ENCODE measurements around the gene HOXD10.

The HOXD10 gene

DNA sequence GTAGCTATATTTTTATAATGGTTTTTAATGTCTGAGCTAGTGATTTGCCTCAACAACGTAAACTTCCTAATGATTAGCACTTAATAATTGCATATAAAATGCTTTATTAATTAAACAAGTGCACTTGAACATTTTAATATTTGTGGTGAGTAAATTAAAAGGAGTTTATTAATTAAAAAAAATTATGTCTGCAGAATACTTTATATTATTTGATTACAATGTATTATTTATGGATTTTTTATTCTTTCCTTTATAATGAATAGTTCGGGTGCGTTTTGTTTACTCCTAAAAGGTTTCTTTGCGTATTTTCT is 15.2 kb downstream of the HOXD10 start:
- peak overlapping the region; percentile 71 for H3K4me3 ChIP-seq (ENCODE audit: control insufficient read depth, low read depth, low read length)
- TF ChIP-seq, protein P1, sequence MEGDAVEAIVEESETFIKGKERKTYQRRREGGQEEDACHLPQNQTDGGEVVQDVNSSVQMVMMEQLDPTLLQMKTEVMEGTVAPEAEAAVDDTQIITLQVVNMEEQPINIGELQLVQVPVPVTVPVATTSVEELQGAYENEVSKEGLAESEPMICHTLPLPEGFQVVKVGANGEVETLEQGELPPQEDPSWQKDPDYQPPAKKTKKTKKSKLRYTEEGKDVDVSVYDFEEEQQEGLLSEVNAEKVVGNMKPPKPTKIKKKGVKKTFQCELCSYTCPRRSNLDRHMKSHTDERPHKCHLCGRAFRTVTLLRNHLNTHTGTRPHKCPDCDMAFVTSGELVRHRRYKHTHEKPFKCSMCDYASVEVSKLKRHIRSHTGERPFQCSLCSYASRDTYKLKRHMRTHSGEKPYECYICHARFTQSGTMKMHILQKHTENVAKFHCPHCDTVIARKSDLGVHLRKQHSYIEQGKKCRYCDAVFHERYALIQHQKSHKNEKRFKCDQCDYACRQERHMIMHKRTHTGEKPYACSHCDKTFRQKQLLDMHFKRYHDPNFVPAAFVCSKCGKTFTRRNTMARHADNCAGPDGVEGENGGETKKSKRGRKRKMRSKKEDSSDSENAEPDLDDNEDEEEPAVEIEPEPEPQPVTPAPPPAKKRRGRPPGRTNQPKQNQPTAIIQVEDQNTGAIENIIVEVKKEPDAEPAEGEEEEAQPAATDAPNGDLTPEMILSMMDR (conservative IDR thresholded peaks at IDR 0.05; ENCODE audit: control insufficient read depth, insufficient read depth, low read depth, low read length) = no peak
- DNase-seq (ENCODE audit: low read depth) = no peak

DNA sequence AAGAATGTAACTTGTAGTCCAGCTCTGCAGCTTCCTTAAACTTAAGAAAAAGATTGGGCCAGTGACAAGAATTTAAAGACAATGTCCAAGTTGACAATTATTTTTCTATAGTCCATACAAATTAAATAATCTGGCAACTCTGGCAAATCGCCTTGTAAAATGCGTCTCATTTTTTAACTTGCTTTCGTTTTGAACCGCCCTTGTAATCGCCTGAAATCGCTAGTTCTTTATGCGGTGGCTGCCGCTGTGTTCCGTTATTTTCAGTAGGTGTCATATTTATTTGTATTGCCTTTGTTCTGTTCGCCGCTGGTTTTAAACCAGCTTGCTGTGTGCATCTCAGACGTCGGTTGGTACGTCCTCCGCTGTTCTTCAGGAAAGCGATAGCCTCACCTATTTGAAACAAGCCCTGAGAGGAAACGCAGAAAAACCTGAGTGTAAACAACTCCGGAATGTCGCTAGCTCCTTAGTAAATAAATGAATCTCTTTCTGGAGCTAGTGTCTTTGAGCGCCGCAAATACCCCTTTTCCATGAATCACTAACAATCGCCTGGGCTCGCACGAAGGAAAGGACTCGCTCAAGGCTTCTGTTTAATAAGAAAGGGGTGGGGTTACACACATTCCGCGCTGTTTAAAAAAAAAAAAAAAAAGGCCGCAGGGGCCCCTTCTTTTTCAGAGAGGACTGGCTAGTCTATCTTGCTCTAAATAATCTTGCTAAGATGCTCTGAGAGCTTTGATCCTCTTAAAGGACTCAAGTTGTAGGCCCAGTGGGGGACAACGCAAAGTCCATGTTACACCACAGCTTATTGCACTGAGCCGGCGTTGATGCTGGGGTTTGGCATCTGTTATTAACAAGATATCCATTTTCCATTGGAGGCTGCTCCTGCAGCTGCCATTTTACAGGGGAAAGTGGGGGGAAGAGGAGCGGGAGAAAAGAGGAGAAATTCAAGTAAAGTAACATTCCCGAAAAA is 15.9 kb downstream of the HOXD10 start:
- TF ChIP-seq, protein P1 (conservative IDR thresholded peaks at IDR 0.05; ENCODE audit: control insufficient read depth, insufficient read depth, low read depth, low read length) = no peak
- peak; percentile 66 for DNase-seq (ENCODE audit: low read depth)
- peak overlapping the region; percentile 71 for H3K4me3 ChIP-seq (ENCODE audit: control insufficient read depth, low read depth, low read length)

DNA sequence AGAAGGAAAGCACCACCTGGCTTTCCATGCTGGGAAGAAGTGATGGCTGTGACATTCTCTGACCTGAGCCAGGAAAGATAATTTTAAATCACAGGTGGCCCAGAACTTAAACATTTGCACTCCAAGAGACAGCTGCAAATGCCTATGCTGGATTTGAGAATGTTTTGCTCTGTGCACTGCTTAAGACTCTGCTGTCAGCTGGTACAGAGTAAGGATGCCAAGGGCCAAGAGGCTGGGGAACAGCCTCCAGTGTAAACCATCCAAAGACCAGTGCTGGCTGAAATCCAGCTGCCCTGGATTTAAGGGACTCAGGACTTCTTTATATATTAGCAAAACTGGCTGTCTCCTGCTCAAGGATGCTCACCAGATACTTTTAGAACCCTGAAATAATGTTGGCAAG is 16.8 kb downstream of the HOXD10 start:
- TF ChIP-seq, protein P1 (conservative IDR thresholded peaks at IDR 0.05; ENCODE audit: control insufficient read depth, insufficient read depth, low read depth, low read length) = no peak
- H3K4me3 ChIP-seq (ENCODE audit: control insufficient read depth, low read depth, low read length) = no peak overlapping the region
- no peak for DNase-seq (ENCODE audit: low read depth)

DNA sequence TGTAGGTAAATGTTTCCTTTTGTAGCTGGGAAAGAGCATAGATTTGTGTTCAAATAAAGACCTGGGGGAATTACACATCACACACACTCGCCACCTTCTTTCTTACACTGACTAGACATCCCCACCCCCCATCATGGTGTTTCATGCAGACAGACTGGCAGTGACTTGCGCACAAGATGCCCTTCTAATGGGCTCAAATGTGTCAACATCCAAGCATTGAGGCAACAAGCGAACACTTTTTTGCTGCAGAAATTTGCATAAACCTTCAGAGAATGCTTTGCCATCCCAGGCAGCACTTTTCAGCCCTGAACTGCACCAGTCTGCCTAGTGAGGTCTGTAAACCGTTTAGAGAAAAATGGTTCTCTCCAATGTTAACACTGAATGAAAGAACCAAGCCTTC is 17.5 kb downstream of the HOXD10 start:
- TF ChIP-seq, protein P1 (conservative IDR thresholded peaks at IDR 0.05; ENCODE audit: control insufficient read depth, insufficient read depth, low read depth, low read length) = no peak
- no peak for DNase-seq (ENCODE audit: low read depth)
- no peak overlapping the region for H3K4me3 ChIP-seq (ENCODE audit: control insufficient read depth, low read depth, low read length)

DNA sequence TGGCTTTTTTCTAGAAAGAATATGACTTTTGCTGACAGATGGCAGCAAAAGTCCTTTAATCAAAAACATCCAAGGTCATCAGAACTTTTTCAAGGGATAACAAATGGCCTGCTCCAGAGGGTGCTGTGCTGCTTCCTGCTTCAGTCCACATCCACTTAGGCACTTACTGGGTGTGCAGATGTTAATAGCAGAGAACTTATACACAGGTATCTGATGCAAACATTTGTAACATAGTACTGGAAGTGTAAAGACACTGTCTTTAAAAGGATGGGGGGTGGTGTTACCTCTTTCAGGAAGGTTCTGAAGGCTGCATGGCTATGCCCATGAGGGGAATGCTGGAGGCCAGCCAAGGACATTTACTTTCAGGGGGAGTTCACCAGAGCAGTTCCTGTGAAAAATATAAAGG is 18.5 kb downstream of the HOXD10 start:
- peak; percentile 64 for DNase-seq (ENCODE audit: low read depth)
- H3K4me3 ChIP-seq (ENCODE audit: control insufficient read depth, low read depth, low read length) = no peak overlapping the region
- TF ChIP-seq, protein P1 (conservative IDR thresholded peaks at IDR 0.05; ENCODE audit: control insufficient read depth, insufficient read depth, low read depth, low read length) = peak; percentile 1

DNA sequence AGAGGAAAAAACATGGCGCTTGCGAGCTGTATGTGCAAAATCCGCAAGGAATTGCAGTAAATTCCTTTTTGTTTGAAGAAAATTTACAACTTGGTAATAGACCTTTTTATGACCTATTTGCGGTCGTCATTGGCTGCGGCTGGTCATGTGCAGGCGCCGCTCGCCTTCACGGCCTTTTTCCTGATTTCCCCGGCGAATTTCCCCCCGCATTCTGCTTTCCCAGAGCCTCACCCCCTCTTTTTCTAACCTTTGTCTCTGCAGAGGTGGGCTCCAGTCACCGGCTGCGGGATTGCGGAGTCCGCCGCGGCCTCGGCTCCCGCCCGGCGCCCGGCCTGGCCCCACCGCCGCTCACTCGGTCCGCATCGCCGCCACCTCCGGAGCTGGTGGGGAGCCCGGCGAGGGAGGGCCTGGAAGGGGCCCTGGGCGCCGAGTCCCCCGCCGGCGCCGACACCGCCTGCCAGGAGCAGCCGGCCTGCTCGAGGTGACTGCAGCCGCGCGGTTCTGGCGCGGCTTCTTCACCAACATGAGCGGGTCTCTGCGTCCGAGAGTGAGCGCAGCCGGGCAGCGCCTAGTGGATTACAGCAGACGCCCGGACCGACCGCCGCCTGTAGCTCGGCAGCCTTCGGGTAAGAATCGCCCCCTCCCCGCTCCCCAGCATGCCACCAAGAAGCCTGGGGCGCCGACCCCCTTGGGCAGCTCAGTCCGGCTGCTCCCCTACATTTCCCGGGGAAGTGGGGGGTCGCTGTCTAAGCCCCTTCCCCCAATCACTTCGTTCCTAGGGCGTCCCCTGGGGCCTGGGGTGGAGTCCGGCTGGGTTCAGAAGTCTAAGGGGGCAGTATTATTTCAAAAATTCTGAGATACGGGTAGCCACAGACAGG is 20.0 kb downstream of the HOXD10 start:
- peak; percentile 79 for DNase-seq (ENCODE audit: low read depth)

More for the DNA sequence above, 20.0 kb downstream of the HOXD10 start:
- H3K4me3 ChIP-seq (ENCODE audit: control insufficient read depth, low read depth, low read length) = peak overlapping the region; percentile 78
- TF ChIP-seq, protein P1 (conservative IDR thresholded peaks at IDR 0.05; ENCODE audit: control insufficient read depth, insufficient read depth, low read depth, low read length) = no peak
